Left renal pelvis (tissue), 4 donors: Measurements from ENCODE around the gene SMARCC1. TPM values are rescaled to one million over a fixed set of nuclear protein-coding genes. Genes with fewer than 3 reads are reported as not detected.
"Not testable (repeated sequence)": the region's sequence is repeated elsewhere in the genome, so short reads cannot be mapped to it uniquely, and the experiment has no call there.

Source experiments
- DNase-seq, 4 donors: peaks; one replicate each; pipeline ENCODE4 v3.0.0-alpha.2; 2013; ENCODE audit warnings: low read depth in 4 of 4, low spot score in 3 of 4
- polyA plus RNA-seq, 4 donors: library from polyadenylated mRNA; unstranded; fragments of 120-200 nt; gene quantifications; one replicate each; pipeline ENCODE4 v1.2.1, GENCODE V29; 2013; ENCODE audit not compliant: insufficient read length in 4 of 4

SMARCC1 gene
- polyA plus RNA-seq = 100 to 1,000 TPM in 3 of 4 donors, 10 to 100 TPM in 1; 71.7 to 138 (median 124) TPM

DNA sequence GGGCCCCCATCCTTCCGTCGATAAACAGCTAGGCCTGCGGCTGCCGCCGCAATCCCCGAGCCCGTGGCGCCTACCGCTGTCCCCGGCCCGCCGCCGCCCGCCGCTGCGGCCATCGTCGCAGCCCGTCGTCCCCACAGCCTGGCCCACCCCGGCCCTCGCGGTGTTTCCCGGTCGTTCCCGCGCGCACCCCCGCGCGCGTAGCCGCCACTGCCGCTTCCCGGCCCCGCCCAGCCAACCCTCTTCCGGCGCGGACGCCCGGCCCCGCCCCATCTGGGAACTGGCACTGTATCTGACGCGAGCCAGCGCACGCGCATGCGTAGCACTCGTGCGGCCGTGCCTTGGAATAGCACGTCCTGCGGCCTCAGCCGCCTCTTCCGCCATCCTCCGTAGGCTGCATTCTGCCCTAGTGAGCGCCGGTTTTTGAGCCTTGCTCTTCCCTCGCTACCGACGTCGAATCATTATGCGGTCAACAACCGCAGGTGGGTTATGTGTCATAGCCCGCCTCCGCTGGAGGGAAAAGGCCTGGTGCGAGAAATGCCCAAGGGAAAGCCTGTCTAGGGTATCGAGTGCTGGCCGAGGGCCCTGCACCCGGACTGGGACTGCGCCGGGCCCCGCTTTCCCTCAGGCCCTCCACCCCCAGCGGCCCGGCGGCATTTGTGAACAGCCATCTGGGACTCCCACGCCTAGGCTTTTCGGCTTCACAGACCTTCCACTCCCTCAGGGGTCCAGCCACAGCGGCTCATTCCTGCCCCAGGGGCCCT is at the start of gene SMARCC1:
SMARCC1 (minus strand) TSS at position 209 of the 761 bp plus-strand sequence; CDS start at position 113, 96 bp downstream.
- peak; percentile 92 to 94 (median 93) for DNase-seq

DNA sequence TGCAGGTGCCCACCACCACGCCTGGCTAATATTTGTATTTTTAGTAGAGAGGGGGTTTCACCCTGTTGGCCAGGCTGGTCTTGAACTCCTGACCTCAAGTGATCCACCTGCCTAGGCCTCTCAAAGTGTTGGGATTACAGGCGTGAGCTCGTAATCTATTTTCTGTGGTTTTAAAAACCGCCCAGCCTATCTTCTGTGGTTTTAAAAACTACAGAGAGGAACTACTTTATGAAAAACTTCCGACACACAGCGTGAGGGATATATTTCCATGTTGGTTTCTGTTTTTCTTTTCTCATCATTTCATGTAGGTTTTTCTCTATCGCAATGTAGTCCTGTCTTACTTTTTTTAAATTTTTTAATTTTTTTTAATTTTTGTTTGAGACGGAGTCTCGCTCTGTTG is 47.8 kb upstream of the SMARCC1 start:
- DNase-seq = not testable (repeated sequence)

GRCh38 chr3:47825590-47825989 is 43.9 kb upstream of the SMARCC1 start:
- no peak for DNase-seq

DNA sequence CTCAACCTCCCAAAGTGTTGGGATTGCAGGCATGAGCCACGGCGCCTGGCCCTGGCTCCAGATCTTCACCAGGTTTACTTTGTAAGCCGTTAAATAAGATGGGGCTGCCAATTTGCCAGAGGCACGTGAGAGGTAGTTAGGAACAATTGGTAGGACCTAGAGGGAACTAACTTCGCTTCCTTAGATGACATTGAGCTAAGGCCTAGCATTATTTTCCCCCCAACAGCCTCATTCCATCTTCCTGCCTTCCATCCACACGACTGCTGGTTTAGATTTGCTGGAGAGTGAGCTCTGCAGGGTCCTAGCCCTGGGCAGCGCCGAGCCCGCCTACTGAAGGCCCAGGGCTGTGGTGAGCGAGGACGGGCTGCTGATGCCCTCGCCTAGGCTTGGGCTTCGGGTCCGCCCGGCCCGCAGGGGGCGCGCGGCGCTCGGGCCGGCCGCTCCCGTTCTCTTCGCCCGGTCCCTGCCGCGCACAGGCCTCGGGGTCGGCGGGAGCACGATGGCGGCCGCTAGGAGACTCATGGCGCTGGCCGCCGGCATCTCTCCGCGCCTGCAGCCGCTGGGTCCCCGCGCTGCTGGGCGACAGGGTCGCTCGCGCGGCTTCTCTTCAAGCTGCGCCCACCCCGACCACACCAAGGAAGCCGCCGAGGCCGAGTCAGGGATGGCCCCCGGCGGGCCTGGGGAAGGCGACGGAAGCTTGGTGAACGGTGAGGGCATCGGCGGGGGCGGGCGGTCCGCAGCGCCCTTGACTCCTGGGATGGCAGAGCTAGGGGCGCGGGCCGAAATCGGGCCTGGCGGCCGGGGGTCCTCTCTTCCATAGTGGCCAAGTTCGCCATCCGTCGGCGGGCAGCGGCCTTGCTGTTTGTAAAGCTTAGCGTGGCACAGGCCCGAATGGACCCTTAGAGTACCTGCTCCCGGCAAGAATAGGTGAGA is 43.1 kb upstream of the SMARCC1 start:
- DNase-seq = peak; percentile 53 to 76 (median 68)

DNA sequence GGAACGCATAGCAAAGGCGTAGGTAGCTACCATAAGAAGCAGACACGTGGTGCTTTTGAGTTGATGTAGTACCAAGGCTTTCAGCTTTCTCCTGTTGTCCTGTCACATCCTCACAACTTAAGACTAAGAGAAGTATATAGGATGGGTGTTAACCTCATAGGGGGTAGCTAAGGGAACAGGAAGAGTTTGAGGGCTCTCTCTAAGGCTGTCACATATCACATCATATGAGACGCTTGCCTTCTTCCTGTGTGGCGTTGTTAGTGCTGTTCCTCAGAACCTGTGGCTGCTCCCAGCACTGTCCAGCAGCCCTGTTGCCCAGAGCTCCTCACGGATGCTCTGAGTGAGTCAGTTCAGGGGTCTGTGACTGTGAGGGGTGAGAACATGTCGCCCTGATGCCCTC is 35.9 kb upstream of the SMARCC1 start:
- DNase-seq = no peak

DNA sequence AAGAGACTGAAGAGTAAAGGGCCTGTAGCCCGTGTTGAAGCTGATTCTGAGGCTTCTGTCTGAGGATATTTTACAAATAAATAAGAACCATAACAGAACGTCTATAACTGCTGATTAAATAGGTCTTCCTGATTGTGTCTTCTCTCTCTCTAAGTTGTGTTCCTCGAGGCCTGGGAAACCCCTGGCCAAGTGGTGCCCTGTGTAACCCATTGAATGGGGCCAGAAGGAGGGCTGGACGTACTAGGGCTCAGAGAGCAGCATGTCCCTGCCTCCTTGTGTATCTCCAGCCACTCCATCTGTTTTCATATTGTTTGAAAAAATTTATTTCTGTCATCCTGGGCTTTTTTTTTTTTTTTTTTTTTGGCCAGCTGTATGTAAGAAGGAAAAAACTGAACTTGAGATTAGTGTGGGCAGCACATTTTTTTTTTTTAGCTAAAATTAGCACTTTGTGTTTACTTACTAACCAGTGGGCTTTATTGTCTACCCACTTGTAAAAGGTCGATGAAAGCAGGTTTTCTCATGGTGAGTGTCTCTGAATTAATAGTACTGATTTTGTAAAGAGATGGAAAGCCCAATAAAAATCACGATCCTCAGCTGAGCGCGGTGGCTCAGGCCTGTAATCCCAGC is 32.0 kb upstream of the SMARCC1 start:
- DNase-seq = no peak

DNA sequence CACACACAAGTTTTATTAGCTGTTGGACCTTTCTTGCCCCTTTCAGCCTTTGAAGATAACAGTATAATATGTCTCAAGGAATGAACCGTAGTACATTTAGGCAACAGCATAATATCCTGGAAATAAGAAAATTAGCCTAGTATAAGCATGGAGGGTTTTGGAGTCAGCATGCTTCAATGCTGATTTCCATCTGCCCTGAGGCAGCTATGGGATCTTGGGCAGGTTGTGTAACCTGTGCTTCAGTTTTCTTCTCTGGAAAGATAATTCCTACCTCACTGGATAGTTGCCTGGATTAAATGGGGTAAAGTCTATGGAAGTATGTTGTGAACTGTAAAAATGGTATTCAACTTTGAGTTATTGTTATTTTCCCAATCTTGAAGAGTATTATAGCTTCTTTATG is 22.9 kb upstream of the SMARCC1 start:
- no peak for DNase-seq

DNA sequence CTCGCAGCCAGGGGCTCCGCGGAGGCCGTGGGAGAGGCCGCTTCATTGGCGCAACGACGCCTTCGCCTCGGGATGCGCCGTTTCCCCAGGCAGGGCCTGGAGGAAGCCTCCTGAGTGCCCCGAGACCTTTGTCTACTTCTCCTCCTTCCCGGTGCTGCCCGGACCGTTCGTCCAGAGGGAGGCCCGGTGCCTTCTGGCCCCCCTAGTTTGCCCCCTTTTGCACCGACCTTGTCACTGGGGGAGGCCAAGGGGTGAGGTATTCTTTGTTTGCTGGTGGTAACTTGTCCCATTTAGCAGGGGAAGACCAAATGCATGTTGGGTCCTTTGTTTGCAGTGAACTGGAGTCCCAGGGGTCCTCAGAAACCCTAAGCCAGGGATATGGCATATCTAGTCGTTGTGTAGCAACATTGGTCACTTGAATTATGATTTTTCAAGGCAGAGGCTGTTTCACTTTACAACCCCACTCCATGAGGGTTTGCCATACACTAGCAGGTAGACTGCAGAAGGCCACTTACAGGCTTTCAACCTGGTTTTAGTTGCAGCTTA is 21.9 kb upstream of the SMARCC1 start:
- no peak for DNase-seq

GRCh38 chr3:47802734-47803479 is 21.2 kb upstream of the SMARCC1 start, which contains the start of gene DHX30:
Gene DHX30, plus strand, starts transcription at chr3:47803138. Its CDS starts 7,546 bp downstream, at chr3:47810684.
- DNase-seq = peak in 3 of 4 donors; percentile 73 to 78 (median 76)

DNA sequence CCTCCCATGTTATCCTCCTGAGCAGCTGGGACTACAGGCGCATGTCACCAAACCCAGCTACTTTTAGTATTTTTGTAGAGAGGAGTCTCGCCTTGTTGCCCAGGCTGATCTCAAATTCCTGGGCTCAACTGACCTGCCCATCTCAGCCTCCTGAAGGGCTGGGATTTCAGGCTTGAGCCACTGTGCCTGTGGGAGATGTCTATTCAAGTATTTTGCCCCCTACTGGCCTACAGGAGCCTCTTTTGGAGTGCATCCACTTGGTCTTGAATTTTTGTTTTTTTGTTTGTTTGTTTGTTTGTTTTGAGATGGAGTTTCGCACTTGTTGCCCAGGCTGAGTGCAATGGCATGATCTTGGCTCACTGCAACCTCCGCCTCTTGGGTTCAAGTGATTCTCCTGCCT is 18.0 kb upstream of the SMARCC1 start:
- DNase-seq = no peak

GRCh38 chr3:47794544-47794943 is 12.9 kb upstream of the SMARCC1 start:
- DNase-seq = no peak

DNA sequence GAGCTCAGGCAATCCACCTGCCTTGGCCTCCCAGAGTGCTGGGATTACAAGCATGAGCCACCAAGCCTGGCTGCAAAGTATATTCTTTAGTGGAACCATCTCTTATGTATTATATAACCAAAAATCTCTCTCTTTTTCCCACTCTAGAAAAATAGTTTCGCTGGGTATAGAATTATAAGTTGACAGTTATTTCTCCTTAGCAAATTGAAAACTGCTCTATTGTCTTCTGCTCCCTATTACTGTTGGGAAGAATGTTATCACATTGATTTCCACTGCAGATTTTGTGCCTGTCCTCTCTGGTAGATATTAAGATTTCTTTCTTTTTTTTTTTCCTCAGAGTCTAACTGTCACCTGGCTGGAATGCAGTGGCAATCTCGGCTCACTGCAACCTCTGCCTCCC is 11.0 kb upstream of the SMARCC1 start:
- DNase-seq = no peak

GRCh38 chr3:47791193-47791855 is 9.6 kb upstream of the SMARCC1 start:
- no peak for DNase-seq

DNA sequence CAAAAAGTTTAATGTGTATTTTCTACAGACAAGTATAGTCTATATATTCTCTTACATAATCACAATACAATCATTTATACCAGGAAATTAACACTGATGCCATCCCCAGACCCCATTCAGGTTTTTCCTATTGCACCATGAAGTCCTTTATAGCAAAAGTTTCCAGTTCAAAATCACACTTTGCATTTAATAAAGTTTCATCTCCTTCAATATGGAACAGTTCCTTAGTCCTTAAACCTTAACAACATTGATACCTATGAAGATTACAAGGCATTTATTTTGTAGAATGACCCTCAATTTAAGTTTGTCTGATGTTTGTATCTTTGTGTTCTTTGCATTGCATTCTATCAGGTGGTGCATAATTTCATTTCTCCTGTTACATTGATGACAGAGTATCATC is 2.0 kb upstream of the SMARCC1 start:
- no peak for DNase-seq

DNA sequence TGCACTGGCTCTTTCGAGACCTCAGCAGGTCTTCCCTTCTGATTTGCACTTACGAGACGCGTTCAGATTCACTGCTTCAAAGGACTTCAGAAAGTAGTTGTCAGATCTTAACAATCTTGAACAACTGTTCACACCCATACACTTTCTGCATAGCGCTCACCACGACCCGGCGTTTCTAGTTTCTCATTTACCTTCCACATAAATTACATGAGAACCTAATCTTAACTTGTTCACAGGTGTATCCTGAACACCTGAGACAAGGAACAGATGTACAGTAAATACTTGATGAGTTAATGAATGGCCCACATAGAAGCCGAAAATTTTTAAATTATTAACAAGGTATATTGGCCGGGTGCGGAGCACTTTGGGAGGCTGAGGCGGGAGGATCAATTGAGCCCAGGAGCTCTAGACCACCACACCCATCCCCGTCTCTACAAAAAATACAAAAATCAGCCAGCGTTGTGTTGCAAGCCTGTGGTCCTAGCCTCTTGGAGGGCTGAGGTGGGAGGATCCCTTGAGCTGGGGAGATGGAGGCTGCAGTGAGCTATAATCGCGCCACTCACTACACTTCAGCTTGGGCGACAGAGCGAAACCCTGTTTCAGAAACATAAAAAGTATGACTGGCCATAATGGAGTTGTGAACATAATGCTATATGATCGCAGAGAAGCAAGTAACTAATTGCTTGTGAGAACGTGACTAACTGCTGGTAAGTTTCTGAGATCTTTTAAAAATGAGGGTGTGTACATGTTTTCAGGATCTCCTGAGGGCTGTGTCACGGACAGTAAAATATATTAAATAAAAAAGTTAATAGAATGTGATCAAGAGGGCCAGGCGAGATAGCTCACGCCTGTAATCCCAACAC is 984 bp upstream of the SMARCC1 start:
- DNase-seq = peak in 1 of 4 donors; percentile 16

- DNase-seq = peak in 2 of 4 donors; percentile 21 to 59
Observed at GRCh38 chr3:47780741-47781684, 680 bp downstream of the SMARCC1 start.

DNA sequence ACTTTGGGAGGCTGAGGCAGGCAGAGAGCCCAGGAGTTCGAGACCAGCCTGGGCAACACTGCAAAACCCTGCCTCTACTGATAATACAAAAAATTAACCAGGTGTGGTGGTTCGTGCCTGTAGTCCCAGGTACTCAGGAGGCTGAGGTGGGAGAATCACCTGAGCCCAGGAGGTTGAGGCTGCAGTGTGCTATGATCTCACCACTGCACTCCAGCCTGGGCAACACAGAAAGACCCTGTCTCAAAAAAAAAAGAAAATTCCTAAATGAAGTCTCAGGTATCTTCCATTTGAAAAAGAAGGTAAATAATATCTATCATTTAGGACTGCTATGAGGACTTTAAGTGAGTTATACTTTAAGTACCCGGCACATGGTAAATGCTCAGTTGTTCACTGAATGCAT is 2.9 kb downstream of the SMARCC1 start:
- no peak for DNase-seq
